HL-60/S4 treated with retinoic acid at 250 ng/mL for 4 days and 3 days (cell line): ENCODE data around the gene LRFN4.

Experiments
- in situ Hi-C: fragments of 300-500 bp; cut with MboI; formaldehyde crosslinking; loops from 2 replicates; pipeline ENCODE4 v1.7.0; 2022; ENCODE audit warnings: low sequenced_read_pairs

The LRFN4 gene

GRCh38 chr11:66885469-66885868 lies 28.6 kb downstream of the LRFN4 start:
- in situ Hi-C loops = no loop called here

GRCh38 chr11:66885950-66886440 lies 29.1 kb downstream of the LRFN4 start:
- in situ Hi-C loops = no loop called here

- in situ Hi-C loops = no loop called here
These were observed 29.9 kb downstream of the LRFN4 start for GRCh38 chr11:66886671-66887221.

GRCh38 chr11:66887526-66887925 lies 30.7 kb downstream of the LRFN4 start:
- in situ Hi-C loops = no loop called here

GRCh38 chr11:66888282-66888681 lies 31.4 kb downstream of the LRFN4 start:
- in situ Hi-C loops = no loop called here

GRCh38 chr11:66889960-66890359 lies 33.1 kb downstream of the LRFN4 start:
- in situ Hi-C loops = no loop called here

- in situ Hi-C loops = no loop called here
These were observed 35.2 kb downstream of the LRFN4 start for GRCh38 chr11:66891851-66892660.

- in situ Hi-C loops = no loop called here
These were observed 36.0 kb downstream of the LRFN4 start for GRCh38 chr11:66892911-66893310.

GRCh38 chr11:66894141-66894540 lies 37.3 kb downstream of the LRFN4 start:
- in situ Hi-C loops = no loop called here

GRCh38 chr11:66901964-66902390 lies 45.1 kb downstream of the LRFN4 start:
- in situ Hi-C loops = no loop called here

- in situ Hi-C loops = no loop called here
These were observed 45.8 kb downstream of the LRFN4 start for GRCh38 chr11:66902486-66903177.

- in situ Hi-C loops = no loop called here
These were observed 47.2 kb downstream of the LRFN4 start for GRCh38 chr11:66904055-66904454.

GRCh38 chr11:66904561-66904960 lies 47.7 kb downstream of the LRFN4 start:
- in situ Hi-C loops = no loop called here

GRCh38 chr11:66904981-66905521 lies 48.2 kb downstream of the LRFN4 start:
- in situ Hi-C loops = no loop called here

- in situ Hi-C loops = no loop called here
These were observed 48.8 kb downstream of the LRFN4 start for GRCh38 chr11:66905631-66906030.

- in situ Hi-C loops = no loop called here
These were observed 49.3 kb downstream of the LRFN4 start for GRCh38 chr11:66906061-66906733.

GRCh38 chr11:66907751-66908630 lies 51.1 kb downstream of the LRFN4 start:
- in situ Hi-C loops = no loop called here

GRCh38 chr11:66909181-66909580 lies 52.3 kb downstream of the LRFN4 start:
- in situ Hi-C loops = no loop called here

GRCh38 chr11:66910016-66910415 lies 53.2 kb downstream of the LRFN4 start:
- in situ Hi-C loops = no loop called here
